GM15510 (cell line): ENCODE data around the gene DOCK2.

Experiments used
- POLR2A ChIP-seq: IDR thresholded peaks from 3 replicates; pipeline ENCODE4 v1.6.1; 2011; ENCODE audit warnings: borderline replicate concordance; ENCODE audit not compliant: insufficient read length; ENCODE audit errors: extremely low read depth

DOCK2 gene

GRCh38 chr5:170113522-170113900, 476.4 kb downstream of the DOCK2 start:
- TF ChIP-seq POLR2A: no peak

- TF ChIP-seq POLR2A: no peak
Measured at GRCh38 chr5:170114271-170114670, 477.2 kb downstream of the DOCK2 start.

GRCh38 chr5:170115925-170116324, 478.9 kb downstream of the DOCK2 start:
- no peak for TF ChIP-seq POLR2A

- TF ChIP-seq POLR2A: no peak
Measured at GRCh38 chr5:170117736-170118135, 480.7 kb downstream of the DOCK2 start.

GRCh38 chr5:170120576-170120975, 483.5 kb downstream of the DOCK2 start:
- no peak for TF ChIP-seq POLR2A

GRCh38 chr5:170121321-170121720, 484.2 kb downstream of the DOCK2 start:
- TF ChIP-seq POLR2A: no peak

- TF ChIP-seq POLR2A: no peak
Measured at GRCh38 chr5:170126061-170126460, 489.0 kb downstream of the DOCK2 start.

- TF ChIP-seq POLR2A: no peak
Measured at GRCh38 chr5:170126626-170127025, 489.6 kb downstream of the DOCK2 start.

GRCh38 chr5:170131235-170131634, 494.2 kb downstream of the DOCK2 start:
- TF ChIP-seq POLR2A: no peak

GRCh38 chr5:170132269-170132975, 495.3 kb downstream of the DOCK2 start:
- no peak for TF ChIP-seq POLR2A
